ENCODE data around the gene ITGA5.
A peak's percentile ranks its signal among the peaks of the same experiment; 100 is the strongest.

The ITGA5 gene

DNA sequence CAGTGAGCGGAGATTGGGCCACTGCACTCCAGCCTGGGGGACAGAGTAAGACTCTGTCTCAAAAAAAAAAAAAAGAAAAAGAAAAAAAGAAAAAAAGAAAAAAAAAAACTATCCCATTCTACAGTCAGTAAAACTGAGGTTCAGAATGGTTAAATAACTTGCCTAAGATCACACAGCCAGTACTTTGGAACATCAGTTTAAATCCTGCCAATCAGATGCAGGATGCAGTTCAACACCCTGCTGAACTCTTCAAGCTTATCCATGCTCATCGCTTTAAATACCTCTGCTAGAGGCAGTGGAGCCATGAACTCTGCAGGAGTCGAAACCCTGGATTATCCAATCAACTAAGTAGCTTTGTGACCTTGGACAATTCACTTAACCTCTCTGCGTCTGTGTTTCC is 37.9 kb downstream of the ITGA5 start:
- no peak overlapping the region for H3K4me3 ChIP-seq (ENCODE audit: low read depth in 1 of 2, low read length in 1 of 2)
- H3K27me3 ChIP-seq: no peaks in the 10 kb centered on the region
- H3K27ac ChIP-seq: no peak overlapping the region
- TF ChIP-seq, protein P1, sequence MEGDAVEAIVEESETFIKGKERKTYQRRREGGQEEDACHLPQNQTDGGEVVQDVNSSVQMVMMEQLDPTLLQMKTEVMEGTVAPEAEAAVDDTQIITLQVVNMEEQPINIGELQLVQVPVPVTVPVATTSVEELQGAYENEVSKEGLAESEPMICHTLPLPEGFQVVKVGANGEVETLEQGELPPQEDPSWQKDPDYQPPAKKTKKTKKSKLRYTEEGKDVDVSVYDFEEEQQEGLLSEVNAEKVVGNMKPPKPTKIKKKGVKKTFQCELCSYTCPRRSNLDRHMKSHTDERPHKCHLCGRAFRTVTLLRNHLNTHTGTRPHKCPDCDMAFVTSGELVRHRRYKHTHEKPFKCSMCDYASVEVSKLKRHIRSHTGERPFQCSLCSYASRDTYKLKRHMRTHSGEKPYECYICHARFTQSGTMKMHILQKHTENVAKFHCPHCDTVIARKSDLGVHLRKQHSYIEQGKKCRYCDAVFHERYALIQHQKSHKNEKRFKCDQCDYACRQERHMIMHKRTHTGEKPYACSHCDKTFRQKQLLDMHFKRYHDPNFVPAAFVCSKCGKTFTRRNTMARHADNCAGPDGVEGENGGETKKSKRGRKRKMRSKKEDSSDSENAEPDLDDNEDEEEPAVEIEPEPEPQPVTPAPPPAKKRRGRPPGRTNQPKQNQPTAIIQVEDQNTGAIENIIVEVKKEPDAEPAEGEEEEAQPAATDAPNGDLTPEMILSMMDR (IDR thresholded peaks at IDR 0.05): no peak
- no peaks in the 10 kb centered on the region for H3K36me3 ChIP-seq
- H3K9me3 ChIP-seq: no peaks in the 10 kb centered on the region
- H3K4me1 ChIP-seq (ENCODE audit: control insufficient read depth in 1 of 2, insufficient read depth in 1 of 2, low read depth in 1 of 2, low read length in 1 of 2): peaks cover 31% of the 10 kb centered on the region in 2 experiments

DNA sequence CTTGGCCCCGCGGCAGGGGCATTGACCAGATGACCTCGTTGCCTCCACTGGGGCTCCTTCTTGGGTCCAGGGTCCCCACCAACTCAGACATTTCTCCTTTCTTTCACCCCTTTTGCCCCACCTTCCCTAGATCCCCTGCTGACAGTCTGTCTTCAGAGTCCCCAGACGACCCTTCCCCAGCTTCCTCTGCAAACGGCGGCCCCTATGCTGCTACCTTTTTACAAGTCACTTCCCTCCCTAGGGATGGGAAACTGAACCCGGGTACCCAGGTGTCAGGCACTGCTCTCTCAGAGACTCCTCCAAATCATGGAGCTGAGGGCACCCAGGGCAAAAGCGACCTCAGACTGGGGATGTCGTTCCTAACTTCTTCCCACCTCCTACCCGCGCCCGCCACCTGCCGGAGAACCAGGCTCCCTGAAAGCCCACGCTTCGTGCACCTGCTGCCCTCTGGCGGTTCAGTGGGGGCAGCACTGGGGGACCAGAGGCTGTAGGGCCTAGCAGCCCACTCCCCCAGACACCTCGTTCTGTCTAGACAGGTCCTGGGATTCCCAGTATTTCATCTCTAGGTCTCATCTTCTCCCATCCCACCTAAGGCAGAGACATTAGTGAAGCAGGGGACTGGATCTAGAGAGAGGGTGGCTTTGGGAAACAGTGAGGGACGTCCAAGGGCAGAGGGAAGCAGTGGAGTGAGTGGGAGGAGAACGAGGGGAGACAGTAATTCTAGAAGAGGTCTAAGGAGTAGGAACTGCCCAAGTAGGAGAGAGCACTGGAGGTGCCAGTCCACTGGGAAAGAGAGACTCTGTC is 39.5 kb downstream of the ITGA5 start:
- Histone ChIP-seq H3K27ac (no peak overlapping the region), H3K4me3 (ENCODE audit: low read depth in 1 of 2, low read length in 1 of 2) (peak overlapping the region; percentile 24 to 28), H3K27me3 (no peaks in the 10 kb centered on the region), H3K9me3 (no peaks in the 10 kb centered on the region), H3K36me3 (no peaks in the 10 kb centered on the region), H3K4me1 (ENCODE audit: control insufficient read depth in 1 of 2, insufficient read depth in 1 of 2, low read depth in 1 of 2, low read length in 1 of 2) (peaks cover 23 to 24% of the 10 kb centered on the region in 2 experiments)
- TF ChIP-seq, protein P1 (IDR thresholded peaks at IDR 0.05): peak; percentile 99

DNA sequence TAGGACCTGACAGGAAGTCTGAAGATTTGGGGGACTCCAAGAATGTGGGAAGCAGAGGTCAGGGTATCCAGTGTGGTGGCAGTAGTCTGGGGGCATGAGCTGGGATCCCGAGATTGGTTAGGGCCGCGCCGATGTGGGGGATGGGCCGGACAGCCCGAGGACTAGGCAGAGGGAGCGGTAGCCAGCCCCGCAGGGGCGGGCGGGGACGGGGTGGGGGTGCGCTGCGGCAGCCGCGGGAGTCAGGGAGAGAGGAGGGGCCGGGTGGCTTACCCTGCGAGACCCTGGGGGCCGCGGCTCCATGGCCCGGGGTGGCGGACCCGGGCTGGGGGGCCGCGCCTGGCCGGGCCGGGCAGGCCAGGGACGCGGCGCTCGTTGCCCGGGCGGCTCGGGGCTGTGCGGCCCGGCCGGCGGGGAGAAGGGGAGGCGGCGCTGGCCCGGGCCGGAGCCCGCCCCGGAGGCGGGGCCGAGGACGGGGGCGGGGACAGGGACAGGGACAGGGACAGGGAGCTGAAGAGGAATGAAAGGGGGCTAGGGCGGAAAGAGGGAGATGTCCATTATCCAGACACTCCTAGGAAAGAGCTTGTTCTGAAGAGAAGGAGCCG is 40.2 kb downstream of the ITGA5 start:
- H3K27me3 ChIP-seq: no peaks in the 10 kb centered on the region
- no peaks in the 10 kb centered on the region for H3K9me3 ChIP-seq
- TF ChIP-seq, protein P1 (IDR thresholded peaks at IDR 0.05): no peak
- H3K36me3 ChIP-seq: no peaks in the 10 kb centered on the region
- H3K4me3 ChIP-seq (ENCODE audit: low read depth in 1 of 2, low read length in 1 of 2): peak overlapping the region in 1 of 2 experiments; percentile 28
- H3K27ac ChIP-seq: no peak overlapping the region
- H3K4me1 ChIP-seq (ENCODE audit: control insufficient read depth in 1 of 2, insufficient read depth in 1 of 2, low read depth in 1 of 2, low read length in 1 of 2): peaks cover 16 to 17% of the 10 kb centered on the region in 2 experiments

DNA sequence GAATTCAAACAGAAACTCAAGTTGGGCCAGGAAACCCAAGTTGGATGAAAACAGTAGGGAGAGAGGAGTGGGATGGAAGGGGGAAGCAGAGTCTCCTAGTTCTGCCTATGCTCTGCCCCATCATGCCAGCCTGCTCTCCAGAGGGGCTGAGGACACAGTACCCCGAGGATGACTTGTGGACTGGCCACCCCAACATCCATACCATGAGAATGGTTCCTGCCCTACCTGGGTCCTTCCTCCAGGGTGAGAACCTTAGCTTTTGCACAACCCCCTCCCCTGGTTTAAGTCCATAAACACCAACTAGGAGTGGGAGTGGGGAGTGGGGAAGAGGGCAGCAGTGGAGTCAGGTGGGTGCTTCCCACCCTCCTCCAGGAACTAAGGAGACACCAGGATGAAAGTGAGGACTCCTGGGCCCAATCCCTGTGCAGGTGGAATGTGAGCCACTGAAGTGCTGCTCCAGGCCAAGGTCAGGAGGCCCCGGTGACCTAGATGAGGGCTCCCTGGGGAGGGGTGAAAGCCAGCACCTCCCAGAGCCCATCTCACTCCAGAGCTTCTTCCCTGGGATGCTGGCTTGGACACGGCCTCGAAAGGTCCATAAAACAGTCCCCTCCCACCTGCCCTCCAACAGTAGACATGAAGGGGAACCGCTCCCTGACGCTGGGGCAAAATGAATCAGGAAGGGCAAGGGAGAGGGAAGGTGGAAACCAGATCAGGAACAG is 41.1 kb downstream of the ITGA5 start:
- no peak overlapping the region for H3K4me3 ChIP-seq (ENCODE audit: low read depth in 1 of 2, low read length in 1 of 2)
- peaks cover 9 to 10% of the 10 kb centered on the region in 2 experiments for H3K4me1 ChIP-seq (ENCODE audit: control insufficient read depth in 1 of 2, insufficient read depth in 1 of 2, low read depth in 1 of 2, low read length in 1 of 2)
- H3K27ac ChIP-seq: no peak overlapping the region
- no peaks in the 10 kb centered on the region for H3K9me3 ChIP-seq
- H3K27me3 ChIP-seq: no peaks in the 10 kb centered on the region
- TF ChIP-seq, protein P1 (IDR thresholded peaks at IDR 0.05): no peak
- H3K36me3 ChIP-seq: no peaks in the 10 kb centered on the region

DNA sequence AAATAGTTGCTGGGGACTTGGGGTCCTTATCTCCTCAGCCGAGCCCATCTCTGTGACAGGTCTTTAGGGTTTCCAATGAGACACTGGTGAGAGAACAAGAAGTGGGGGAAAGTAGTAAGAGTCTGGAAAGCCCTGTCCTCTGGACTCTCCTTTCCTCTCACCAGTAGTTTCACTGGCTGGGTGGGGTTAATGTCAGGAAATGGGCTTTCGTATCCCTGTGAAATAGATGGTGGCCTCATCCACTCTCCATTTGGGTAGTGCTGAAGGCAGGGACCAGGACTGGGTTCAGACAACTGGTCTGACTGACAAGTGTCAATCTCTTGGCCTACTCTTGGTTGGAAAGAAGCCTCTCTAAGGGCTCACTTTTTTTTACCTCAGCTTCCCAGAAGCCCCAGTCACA is 42.1 kb downstream of the ITGA5 start:
- TF ChIP-seq, protein P1 (IDR thresholded peaks at IDR 0.05): no peak
- Histone ChIP-seq H3K9me3 (no peaks in the 10 kb centered on the region), H3K27ac (no peak overlapping the region), H3K36me3 (no peaks in the 10 kb centered on the region), H3K4me3 (ENCODE audit: low read depth in 1 of 2, low read length in 1 of 2) (no peak overlapping the region), H3K27me3 (no peaks in the 10 kb centered on the region), H3K4me1 (ENCODE audit: control insufficient read depth in 1 of 2, insufficient read depth in 1 of 2, low read depth in 1 of 2, low read length in 1 of 2) (peaks cover 13 to 14% of the 10 kb centered on the region in 2 experiments)
